GM12864 (cell line): ENCODE data around the gene NFYC.

Experiments
- DNase-seq: peaks from one replicate; pipeline ENCODE4 v3.0.0-alpha.2; 2011; ENCODE audit warnings: low read depth
- H3K4me3 ChIP-seq: 2 replicates; pipeline ENCODE4 v1.5.1; 2011; ENCODE audit warnings: mild to moderate bottlenecking, low read depth, low read length, control low read depth
- TF ChIP-seq, protein P1 (sequence below): IDR thresholded peaks from 2 replicates; pipeline ENCODE4 v1.5.1; 2011; ENCODE audit warnings: low read depth, mild to moderate bottlenecking, moderate library complexity, low read length, control low read depth, inconsistent platforms; ENCODE audit errors: missing control alignments

NFYC gene

GRCh38 chr1:40703316-40703715 is 11.8 kb downstream of the NFYC start:
- TF ChIP-seq, protein P1, sequence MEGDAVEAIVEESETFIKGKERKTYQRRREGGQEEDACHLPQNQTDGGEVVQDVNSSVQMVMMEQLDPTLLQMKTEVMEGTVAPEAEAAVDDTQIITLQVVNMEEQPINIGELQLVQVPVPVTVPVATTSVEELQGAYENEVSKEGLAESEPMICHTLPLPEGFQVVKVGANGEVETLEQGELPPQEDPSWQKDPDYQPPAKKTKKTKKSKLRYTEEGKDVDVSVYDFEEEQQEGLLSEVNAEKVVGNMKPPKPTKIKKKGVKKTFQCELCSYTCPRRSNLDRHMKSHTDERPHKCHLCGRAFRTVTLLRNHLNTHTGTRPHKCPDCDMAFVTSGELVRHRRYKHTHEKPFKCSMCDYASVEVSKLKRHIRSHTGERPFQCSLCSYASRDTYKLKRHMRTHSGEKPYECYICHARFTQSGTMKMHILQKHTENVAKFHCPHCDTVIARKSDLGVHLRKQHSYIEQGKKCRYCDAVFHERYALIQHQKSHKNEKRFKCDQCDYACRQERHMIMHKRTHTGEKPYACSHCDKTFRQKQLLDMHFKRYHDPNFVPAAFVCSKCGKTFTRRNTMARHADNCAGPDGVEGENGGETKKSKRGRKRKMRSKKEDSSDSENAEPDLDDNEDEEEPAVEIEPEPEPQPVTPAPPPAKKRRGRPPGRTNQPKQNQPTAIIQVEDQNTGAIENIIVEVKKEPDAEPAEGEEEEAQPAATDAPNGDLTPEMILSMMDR = no peak
- DNase-seq = no peak
- no peak overlapping the region for H3K4me3 ChIP-seq

GRCh38 chr1:40704817-40705733 is 13.6 kb downstream of the NFYC start:
- TF ChIP-seq, protein P1 = no peak
- no peak for DNase-seq
- no peak overlapping the region for H3K4me3 ChIP-seq

DNA sequence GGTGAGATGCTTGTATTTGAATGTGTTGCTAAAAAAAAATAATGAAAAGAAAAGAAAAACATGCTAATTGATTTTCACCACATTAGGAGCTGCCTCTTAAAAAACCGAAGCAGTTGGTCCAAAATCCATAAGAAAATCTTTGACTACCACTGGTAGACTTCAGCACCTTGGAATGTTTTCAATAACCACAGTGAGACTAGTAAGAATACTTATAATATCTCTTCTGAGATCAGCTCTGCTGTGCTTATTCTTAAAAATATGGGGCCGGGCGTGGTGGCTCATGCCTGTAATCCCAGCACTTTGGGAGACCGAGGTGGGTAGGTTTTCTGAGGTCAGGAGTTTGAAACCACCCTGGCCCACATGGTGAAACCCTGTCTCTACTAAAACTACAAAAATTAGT is 15.1 kb downstream of the NFYC start:
- no peak overlapping the region for H3K4me3 ChIP-seq
- no peak for DNase-seq
- TF ChIP-seq, protein P1 = no peak

DNA sequence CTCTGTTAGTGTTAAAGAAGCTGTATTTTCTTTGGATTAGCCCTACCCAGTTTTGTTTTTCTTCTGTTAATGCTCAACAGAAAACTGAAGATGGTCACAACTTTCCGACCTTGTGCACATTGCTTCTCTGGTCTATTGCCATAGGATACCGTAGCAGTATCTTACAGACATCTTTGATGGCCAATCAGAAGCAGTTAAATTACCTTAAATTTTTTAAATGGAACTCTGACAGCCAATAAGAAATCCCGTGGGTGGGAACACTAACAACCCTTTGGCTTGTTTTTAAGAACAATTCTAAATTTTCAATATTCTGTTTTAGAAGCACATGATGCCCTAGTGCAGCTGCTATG is 17.2 kb downstream of the NFYC start:
- peak; percentile 72 for DNase-seq
- TF ChIP-seq, protein P1 = no peak
- peak overlapping the region; percentile 77 for H3K4me3 ChIP-seq

GRCh38 chr1:40709100-40709801 is 17.7 kb downstream of the NFYC start:
- H3K4me3 ChIP-seq = peak overlapping the region; percentile 77
- DNase-seq = peak; percentile 96
- TF ChIP-seq, protein P1 = no peak

- peak overlapping the region; percentile 77 for H3K4me3 ChIP-seq
- TF ChIP-seq, protein P1 = no peak
- no peak for DNase-seq
Observed at GRCh38 chr1:40709802-40710278, 18.3 kb downstream of the NFYC start.
